Heart right ventricle (tissue), 16 donors: ENCODE results near the gene PCBP3. TPM values are rescaled to one million over a fixed set of nuclear protein-coding genes. Genes with fewer than 3 reads are reported as not detected.

ENCODE experiments used
- ATAC-seq, 8 donors: fragments of 200-7000 bp; cut with Tn5 transposase; one replicate each; pipeline ENCODE4 v1.9.1; 2020; ENCODE audit warnings: mild to moderate bottlenecking in 8 of 8, moderate library complexity in 8 of 8, moderate number of reproducible peaks in 1 of 8
- DNase-seq, 2 donors: peaks; one replicate each; pipeline ENCODE4 v3.0.0-alpha.2; 2020
- H3K27ac ChIP-seq, 10 donors: fragments of 200-600 bp; sonication (generic) in 2 of 10; one replicate each; pipeline versions ENCODE4 v1.5.0 to v1.8.0; 2020 to 2022; ENCODE audit warnings: mild to moderate bottlenecking in 3 of 10
- H3K27me3 ChIP-seq, 7 donors: fragments of 200-600 bp; one replicate each; pipeline ENCODE4 v1.8.0; 2021 to 2022; ENCODE audit warnings: mild to moderate bottlenecking in 2 of 7
- H3K36me3 ChIP-seq, 9 donors: fragments of 200-600 bp; sonication (generic) in 1 of 9; one replicate each; pipeline versions ENCODE4 v1.5.0 to v1.8.0; 2020 to 2022; ENCODE audit warnings: mild to moderate bottlenecking in 2 of 9
- H3K4me1 ChIP-seq, 9 donors: fragments of 200-600 bp; sonication (generic) in 1 of 9; one replicate each; pipeline versions ENCODE4 v1.5.0 to v1.8.0; 2020 to 2022; ENCODE audit warnings: mild to moderate bottlenecking in 4 of 9
- H3K4me3 ChIP-seq, 10 donors: fragments of 200-600 bp; sonication (generic) in 2 of 10; one replicate each; pipeline versions ENCODE4 v1.5.0 to v1.8.0; 2020 to 2022; ENCODE audit warnings: mild to moderate bottlenecking in 7 of 10, moderate library complexity in 2 of 10
- H3K9me3 ChIP-seq, 11 donors: fragments of 200-600 bp in 10 of 11; sonication (generic) in 2 of 11; one replicate each; pipeline versions ENCODE4 v1.5.0 to v1.8.0; 2013 to 2022; ENCODE audit warnings: mild to moderate bottlenecking in 2 of 11, control low read depth in 1 of 11, moderate library complexity in 1 of 11
- WGBS, 2 donors: extraction: QIAGEN DNeasy Blood & Tissue Kit; methylation state at CpG; one replicate each; pipeline ENCODE4 v1.1.7; 2013; ENCODE audit warnings: inconsistent platforms in 1 of 2; 5-methylcytosine and 5-hydroxymethylcytosine counted together
- intact Hi-C, 10 donors: fragments of 100-400 bp; cut with DNase I; formaldehyde crosslinking; loops; one replicate each; pipeline versions ENCODE4 v1.11.1 to v1.14.2; 2022
- polyA plus RNA-seq, 2 donors: library from polyadenylated mRNA; stranded (reverse); fragments of 200-250 nt; gene quantifications; one replicate each; pipeline ENCODE4 v1.2.3, GENCODE V29; 2013
- total RNA-seq, 10 donors: library from RNA; stranded (reverse); fragmentation: NEBNext Ultra II Directional in 3 of 10; extraction: Animal tissue kit (Norgen Biotek cat#: 25700) in 3 of 10; gene quantifications; one replicate each; pipeline versions ENCODE4 v1.2.1 to v1.2.4, GENCODE V29; 2021 to 2023
- TF ChIP-seq, protein P1 (sequence below), 9 donors: fragments of 200-600 bp; sonication (generic) in 2 of 9; IDR thresholded peaks; one replicate each; pipeline versions ENCODE4 v1.5.0 to v1.8.0; 2021 to 2022; ENCODE audit warnings: antibody characterized with exemption in 9 of 9, mild to moderate bottlenecking in 5 of 9, moderate library complexity in 1 of 9
- donor health status: Arrhythmogenic right ventricular cardiomyopathy.
- donor health status: ischemic (EF 13 %, LVEDD 7.1; RV severe dilation, severe dysfunction).
- donor health status: healthy with polysubstance abuse.
- donor health status: DM: no; HTN: yes; CAD: no.
- donor health status: DM: no; HTN: no; CAD: no.
- donor health status: ischemic (EF 25% LVEDD 6.9; RV normal size, moderate dysfunction).
- donor health status: ischemic (EF 25% LVEDD 5.7; RV mildly dilated, moderate dysfunction).
- donor health status: healthy.
- donor health status: DM: yes; HTN: yes; CAD: no.
- donor health status: Ischemic cardiomyopathy.
- donor health status: ischemic (EF 35%, LVEDD 5.7; RV mildly dilated, moderate dysfunction).
- donor health status: nonischemic (EF 11% LVEDD 7.7; RV severe dilation, severe dysfunction).
- donor health status: DM: yes; HTN: yes; CAD: no.
- donor health status: PGD.
- donor health status: ischemic (EF 29% LVEDD 5.4; RV normal size, mild dysfunction).
- donor health status: nonischemic (EF 23%, LVEDD 6.1; RV moderate dilation, normal function).

PCBP3 gene
- total and polyA plus RNA-seq, 12 donors: 0.25 to 11.3 (median 1.2) TPM

DNA sequence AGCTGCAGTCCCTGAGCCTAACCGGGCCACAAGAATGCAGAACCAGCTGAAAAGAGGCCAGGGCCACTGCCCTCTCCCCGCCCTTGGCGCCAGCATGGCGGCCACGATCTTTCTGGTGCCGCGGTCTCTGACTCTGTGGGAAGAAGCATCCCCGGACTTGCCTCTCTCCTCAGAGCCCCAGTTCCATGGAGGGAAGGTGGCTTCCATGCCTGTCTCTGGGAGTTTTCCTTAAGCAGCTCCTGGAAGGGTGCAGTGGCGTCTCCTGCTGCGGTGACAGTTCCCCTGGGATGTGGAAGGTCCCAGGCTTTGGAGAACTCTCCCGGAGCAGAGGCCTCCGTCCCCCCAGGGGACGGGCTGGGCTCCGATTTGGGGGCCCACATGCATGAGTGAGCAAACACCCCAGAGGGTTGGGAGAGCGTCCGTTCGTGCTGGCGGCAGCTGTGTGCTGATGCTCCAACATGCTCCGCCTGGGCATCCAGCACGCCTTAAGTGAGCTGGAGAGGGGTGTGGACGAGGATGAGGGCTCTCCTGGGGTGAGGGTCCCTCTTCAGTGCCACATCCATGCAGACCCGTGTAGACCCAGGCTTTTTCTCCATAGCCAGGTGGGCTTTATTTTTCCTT, 228.2 kb downstream of the PCBP3 start:
- H3K27me3 ChIP-seq: peaks cover 0 to 44% (median 5%) of the 10 kb centered on the region in 7 donors
- H3K36me3 ChIP-seq: no peaks in the 10 kb centered on the region
- peaks cover 0 to 8% (median 0%) of the 10 kb centered on the region in 9 donors for H3K4me1 ChIP-seq
- ATAC-seq (no peak), DNase-seq (no peak)
- H3K9me3 ChIP-seq: no peaks in the 10 kb centered on the region
- H3K4me3 ChIP-seq: no peak overlapping the region
- H3K27ac ChIP-seq: no peak overlapping the region
- WGBS, 2 donors: 80 to 82% methylated on average over 22 of the region's 22 CpGs
- TF ChIP-seq, protein P1, sequence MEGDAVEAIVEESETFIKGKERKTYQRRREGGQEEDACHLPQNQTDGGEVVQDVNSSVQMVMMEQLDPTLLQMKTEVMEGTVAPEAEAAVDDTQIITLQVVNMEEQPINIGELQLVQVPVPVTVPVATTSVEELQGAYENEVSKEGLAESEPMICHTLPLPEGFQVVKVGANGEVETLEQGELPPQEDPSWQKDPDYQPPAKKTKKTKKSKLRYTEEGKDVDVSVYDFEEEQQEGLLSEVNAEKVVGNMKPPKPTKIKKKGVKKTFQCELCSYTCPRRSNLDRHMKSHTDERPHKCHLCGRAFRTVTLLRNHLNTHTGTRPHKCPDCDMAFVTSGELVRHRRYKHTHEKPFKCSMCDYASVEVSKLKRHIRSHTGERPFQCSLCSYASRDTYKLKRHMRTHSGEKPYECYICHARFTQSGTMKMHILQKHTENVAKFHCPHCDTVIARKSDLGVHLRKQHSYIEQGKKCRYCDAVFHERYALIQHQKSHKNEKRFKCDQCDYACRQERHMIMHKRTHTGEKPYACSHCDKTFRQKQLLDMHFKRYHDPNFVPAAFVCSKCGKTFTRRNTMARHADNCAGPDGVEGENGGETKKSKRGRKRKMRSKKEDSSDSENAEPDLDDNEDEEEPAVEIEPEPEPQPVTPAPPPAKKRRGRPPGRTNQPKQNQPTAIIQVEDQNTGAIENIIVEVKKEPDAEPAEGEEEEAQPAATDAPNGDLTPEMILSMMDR (IDR thresholded peaks at IDR 0.05): no peak
- intact Hi-C loops: loop anchor here in 1 of 10 donors (10.0 kb wide), 1 partner anchor 63 kb away; no protein-coding TSS in a partner anchor

DNA sequence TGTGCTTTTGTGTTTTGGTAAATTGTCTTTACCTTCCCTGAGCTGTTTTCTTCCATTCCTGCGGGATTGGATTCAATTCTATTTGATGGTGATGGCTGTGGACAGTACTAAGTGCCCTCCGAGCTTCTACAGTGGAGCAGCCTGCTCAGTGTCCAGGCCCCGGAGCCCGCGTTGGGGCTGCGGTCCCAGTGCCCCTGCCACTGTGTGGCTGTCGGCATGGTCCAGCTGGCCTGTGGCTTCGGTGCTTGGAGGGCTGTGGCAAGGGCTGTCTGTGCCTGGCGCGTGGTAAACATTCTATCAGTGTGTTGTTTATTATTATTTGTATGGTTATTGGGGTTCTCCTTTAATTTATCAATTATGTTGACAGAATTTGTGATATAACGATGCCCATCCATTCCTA, 228.9 kb downstream of the PCBP3 start:
- intact Hi-C loops: loop anchor here in 1 of 10 donors (10.0 kb wide), 1 partner anchor 62 kb away; no protein-coding TSS in a partner anchor
- TF ChIP-seq, protein P1 (IDR thresholded peaks at IDR 0.05): no peak
- ATAC-seq: no peak
- no peak for DNase-seq
- Histone ChIP-seq H3K9me3 (no peaks in the 10 kb centered on the region), H3K36me3 (no peaks in the 10 kb centered on the region), H3K4me3 (no peak overlapping the region), H3K4me1 (peaks cover 0 to 12% (median 0%) of the 10 kb centered on the region in 9 donors), H3K27me3 (peaks cover 0 to 51% (median 5%) of the 10 kb centered on the region in 7 donors), H3K27ac (no peak overlapping the region)
- WGBS, 2 donors: 88 to 94% methylated on average over 11 of the region's 11 CpGs

DNA sequence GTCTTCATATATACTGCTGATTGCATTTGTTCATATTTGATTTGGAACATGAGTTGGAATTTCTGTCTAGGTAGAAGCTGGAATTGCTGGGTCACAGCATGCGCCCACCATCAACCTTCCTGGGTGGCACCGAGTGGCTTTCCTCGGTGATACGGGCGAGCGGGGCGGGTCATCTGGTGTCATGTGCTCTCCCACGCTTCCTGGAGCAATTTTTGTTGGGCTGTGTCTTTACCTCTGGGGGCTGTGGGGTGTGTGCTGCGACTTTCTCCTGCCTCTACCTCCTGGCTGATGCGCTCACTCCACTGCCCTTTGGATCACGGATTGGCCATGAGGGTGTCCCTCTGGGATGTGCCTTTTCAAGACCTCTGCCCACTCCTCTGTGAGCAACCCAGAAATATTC, 229.4 kb downstream of the PCBP3 start:
- Histone ChIP-seq H3K4me1 (peaks cover 0 to 16% (median 0%) of the 10 kb centered on the region in 9 donors), H3K4me3 (no peak overlapping the region), H3K9me3 (no peaks in the 10 kb centered on the region), H3K27ac (no peak overlapping the region), H3K27me3 (peaks cover 0 to 56% (median 5%) of the 10 kb centered on the region in 7 donors), H3K36me3 (no peaks in the 10 kb centered on the region)
- DNase-seq (no peak), ATAC-seq (no peak)
- TF ChIP-seq, protein P1 (IDR thresholded peaks at IDR 0.05): no peak
- 75 to 80% methylated on average over 11 of the region's 11 CpGs for WGBS, 2 donors
- intact Hi-C loops: loop anchor here in 1 of 10 donors (10.0 kb wide), 1 partner anchor 62 kb away; no protein-coding TSS in a partner anchor

DNA sequence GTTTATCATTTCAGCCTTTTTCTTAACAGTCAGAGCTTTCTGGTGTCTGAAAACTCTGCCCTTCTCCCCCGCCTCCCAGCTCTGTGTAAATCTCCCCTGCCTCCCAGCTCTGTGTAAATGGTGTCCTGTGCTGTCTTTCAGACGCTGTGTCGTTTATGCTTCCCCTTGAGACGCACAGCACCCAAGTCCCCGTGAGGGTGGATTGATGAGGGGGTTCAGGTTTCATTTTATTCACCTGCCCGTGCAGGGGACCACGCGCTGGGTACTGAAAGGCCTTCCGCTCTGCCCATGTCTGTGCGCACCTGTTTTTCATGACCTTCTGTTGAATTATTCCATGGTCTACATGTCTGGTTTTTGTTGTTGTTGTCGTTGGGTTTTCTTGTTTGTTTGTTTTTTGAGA, 229.9 kb downstream of the PCBP3 start:
- H3K9me3 ChIP-seq: no peaks in the 10 kb centered on the region
- no peak overlapping the region for H3K4me3 ChIP-seq
- DNase-seq (no peak), ATAC-seq (no peak)
- peaks cover 0 to 16% (median 0%) of the 10 kb centered on the region in 9 donors for H3K4me1 ChIP-seq
- TF ChIP-seq, protein P1 (IDR thresholded peaks at IDR 0.05): no peak
- H3K27ac ChIP-seq: no peak overlapping the region
- WGBS, 2 donors: 88 to 89% methylated on average over 11 of the region's 11 CpGs
- intact Hi-C loops: loop anchor here in 1 of 10 donors (10.0 kb wide), 1 partner anchor 61 kb away; no protein-coding TSS in a partner anchor
- peaks cover 0 to 61% (median 5%) of the 10 kb centered on the region in 7 donors for H3K27me3 ChIP-seq
- no peaks in the 10 kb centered on the region for H3K36me3 ChIP-seq
